ENCODE results near the gene PLA2G2D.

The PLA2G2D gene

DNA sequence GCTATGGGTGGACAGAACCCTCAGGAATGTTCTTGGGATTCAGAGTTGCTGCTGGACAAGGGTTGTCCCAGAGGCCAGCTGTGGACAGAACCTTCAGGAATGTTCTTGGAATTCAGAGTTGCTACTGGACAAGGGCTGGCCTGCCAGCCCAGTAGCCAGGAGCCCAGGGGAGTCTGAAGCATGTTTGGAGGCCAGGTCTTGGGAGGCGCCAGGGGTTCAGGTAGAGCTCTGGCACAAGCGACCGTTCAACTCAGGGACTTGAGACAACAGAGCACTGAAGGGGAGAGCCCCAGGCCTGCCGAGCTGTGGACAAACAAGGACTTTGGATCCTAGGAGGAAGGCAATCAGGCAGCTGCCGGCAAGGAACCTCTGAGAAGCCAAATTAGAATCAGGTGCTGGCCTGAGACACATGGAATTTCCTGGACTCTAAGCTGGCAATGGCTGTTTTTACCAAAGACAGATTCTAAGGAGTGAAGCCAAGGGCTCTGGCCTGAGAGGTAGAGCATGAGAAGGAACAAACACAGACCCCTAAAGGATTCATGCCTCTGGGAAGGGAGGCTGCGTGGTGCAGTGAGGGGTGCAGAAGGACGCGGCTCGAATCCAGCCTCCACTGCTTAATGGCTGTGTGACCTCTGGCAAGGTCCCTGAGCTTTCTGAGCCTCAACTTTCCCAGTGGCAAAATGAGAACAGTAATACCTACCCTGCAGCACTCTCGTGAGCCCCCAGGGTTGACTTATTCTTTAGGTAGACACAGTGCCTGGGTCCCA, 36.0 kb downstream of the PLA2G2D start:
- DNase-seq: no peak

DNA sequence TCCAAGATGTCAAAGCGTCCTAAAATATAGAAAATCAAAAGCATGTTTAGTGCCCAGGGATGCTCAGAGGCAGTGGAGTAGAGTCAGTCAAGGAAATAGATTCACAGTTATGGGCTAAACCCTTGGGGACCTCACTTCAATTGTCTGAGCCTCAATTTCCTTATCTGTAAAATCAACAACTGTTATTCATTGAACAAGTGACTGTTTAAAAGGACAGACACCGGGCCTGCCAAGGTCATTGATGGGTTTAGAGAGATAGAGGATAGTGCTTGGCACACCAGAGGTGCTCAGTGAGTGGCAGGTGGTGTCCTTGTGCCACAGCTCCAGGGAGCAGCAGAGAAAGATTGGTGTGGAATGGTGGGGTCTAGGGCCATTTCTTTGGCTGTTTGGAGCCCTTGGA, 36.6 kb downstream of the PLA2G2D start:
- DNase-seq: no peak

DNA sequence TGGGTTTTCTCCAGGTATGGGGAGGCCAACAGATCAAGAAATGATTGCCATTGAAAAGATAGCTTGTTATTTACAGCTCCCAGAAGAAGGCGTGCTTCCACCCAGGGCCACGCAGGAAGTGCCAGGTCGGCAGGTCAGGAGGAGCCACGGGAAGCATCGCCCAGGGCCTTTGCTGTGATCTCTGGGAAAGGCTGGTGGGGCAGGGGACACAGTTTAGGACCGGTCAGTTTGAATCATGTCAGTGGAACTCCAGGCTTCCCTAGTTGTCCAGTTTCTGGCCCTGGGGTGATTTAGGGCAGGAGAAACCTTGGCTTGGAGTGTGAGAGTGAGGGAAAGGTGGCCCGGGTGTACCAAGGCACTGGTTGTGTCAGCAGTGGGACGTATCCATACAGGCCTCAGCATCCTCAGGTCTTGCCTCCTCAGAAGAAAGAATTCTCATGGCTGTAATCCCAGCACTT, 38.0 kb downstream of the PLA2G2D start:
- DNase-seq: no peak

DNA sequence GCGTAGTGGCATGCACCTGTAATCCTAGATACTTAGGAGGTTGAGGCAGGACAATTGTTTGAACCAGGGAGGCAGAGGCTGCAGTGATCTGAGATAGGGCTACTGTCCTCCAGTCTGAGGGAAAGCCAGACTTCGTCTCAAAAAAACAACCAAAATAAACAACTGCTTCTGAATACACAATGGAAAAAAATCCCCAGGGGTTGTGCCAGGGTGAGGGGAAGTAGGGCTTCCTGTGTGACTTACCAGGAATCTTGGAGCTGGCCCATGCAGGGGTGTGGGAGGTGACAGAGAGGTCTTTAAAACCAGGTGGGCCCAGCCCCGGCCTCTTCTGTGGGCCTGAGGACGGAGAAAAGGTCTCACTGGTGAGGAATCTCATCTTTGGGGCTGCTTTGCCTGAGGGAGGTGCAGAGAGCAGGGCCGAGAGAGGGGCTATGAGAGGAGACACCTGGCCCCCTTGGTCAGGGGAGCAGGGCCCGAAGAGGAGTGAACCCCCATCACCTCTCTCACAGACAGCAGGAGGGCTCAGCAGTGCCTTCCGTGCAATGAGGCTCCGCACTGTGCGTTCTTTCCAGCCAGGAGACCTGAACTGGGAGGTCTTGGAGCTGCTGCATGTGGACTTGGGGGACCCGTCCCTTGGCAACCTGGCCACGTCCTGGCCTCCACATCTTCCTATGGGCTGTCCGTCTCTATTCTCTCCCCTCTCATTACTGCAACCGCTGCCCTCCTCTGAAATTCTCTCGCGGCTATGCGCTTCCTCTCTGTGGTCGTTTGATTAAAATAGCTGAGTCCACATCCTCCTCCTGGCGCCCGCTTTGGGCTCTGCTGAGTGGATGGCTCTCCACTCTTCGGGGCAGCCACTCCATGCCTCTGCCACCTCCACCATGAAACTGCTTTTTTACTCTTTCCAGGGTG, 38.6 kb downstream of the PLA2G2D start:
- no peak for DNase-seq

DNA sequence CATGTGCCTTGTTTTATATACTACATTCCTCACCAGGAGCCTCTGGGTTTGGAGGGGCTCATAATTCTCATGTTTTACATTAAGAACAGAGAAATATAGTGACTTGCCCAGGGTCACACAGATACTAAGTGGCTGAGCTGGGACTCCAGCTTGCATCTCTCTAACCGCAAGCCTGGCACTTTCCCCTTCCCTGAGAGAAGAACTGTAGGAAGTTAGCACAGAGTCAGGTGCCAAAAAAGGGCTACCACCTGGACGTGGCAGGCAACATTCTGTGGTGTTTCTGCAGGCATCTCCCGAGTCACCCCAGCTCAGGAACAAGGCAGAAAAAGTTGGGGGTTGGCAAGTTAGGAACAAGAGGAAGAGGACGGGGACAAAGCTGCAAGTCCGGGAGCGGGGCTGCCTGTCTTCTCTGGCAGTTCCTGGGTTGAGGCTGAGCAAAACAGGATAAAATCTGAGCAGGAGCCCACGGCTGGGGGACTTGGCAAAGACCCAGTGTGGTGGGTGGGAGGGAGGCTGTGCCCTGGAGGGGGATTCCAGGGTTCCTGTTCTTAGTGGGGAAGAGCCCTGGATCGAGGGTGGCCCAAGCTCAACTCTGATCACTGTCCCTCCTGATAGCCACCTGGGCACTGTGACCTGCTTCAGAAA, 39.6 kb downstream of the PLA2G2D start:
- DNase-seq: no peak

DNA sequence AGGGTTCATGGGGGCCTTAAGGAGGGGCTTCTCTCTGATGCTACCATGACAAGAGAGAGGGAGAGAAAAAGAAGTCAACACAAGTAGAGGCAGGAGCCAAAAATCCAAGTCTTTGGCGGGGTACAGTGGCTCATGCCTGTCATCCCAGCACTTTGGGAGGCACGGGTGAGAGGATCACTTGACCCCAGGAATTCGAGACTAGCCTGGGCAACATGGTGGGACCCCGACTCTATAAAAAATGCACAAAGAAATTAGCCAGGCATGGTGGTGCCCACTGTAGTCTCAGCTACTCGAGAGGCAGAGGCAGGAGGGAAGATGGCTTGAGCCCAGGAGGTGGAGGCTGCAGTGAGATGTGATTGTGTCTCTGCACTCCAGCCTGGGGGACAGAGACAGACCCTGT, 40.6 kb downstream of the PLA2G2D start:
- DNase-seq: no peak

DNA sequence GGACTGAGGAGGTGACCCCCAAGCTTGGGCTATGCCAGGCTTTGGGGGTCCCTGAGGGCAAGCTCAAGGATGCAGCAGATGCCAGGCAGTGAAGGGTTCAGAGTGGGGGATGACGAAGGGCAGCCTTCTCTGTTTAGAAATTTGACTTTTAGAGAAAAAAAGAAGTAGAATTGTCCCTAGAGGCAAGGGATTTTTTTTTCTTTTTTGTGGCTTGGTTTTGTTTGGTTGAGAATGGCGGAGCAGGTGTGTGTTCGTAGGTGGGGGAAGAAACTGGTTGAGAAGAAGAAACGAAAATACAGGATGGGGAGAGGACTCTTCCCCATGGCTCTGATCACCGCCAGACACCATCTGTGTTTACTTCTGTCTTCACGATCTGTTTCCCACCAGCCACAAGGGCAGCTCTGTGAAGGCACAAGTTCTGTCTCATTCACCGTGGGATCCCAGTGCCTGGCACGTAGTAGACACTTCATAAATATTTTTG, 41.1 kb downstream of the PLA2G2D start:
- DNase-seq: no peak

DNA sequence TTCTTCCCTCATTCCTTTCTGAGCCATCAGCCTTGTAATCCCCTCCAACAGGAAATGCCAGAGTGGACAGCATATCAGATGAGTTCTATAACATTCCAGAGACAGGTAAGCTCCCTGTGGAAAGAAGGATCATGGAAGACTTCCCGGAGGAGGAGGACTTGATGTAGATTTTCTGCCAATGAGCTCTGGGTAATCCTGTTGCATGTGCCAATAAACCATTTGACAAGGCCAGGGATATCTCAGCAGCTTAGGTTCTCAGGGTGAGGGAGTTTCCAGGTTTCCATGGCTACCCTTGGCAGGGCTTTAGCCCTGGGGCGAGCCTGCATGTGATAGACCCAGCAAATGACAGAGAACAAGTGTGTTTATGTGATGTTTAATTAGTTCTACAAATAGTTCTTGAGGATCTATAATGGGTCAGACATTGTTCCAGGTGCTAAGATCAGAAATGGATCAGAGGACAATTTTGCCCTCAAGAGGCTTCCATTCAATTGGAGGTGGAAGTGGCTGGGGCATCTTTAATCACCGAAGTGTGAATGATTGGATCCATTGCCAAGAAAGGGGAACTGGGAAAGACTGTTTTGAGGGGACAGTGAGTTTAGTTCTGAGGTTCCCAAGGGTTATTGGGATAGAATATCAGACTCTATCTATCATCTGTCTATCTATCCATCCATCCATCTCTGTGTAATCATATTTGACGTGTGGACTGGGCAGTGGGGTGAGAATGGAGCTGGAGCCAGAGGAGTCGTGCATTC, 42.5 kb downstream of the PLA2G2D start:
- no peak for DNase-seq

DNA sequence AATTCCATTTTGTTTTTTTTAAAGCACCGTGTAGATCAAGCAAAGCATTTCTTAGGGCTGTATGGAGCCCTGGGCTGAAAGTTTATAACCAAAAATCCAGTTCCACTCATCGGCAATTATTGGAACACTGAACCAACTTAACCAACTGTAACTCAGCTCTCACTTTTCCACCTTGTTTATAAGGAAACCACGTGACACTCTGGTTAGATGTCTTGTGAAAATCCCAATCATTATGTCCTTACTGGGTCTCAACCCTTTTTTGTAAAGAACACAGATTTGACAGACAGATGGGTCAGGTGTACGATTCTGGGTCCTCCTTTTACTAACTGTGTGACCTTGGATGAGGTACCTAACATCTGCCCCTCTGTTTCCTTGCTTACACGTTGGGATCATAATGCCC, 43.1 kb downstream of the PLA2G2D start:
- no peak for DNase-seq

DNA sequence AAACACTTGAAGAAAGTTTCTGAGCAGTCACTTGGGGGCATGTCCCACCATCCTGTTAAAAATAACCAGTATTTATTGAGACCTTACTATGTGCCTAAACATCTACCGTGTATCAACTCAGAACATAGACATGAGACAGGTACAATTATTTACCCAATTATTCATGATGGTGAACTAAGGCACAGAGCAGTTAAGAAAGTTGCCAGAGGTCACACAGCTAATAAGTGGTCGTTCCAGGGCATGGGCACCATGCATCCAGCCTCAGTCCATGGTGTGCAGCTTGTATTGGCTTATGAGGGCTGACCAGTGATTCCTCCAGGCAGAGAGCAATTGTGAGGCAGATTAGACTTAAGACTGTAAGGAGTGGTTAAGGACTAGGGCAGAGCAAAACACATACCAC, 44.0 kb downstream of the PLA2G2D start:
- DNase-seq: no peak

DNA sequence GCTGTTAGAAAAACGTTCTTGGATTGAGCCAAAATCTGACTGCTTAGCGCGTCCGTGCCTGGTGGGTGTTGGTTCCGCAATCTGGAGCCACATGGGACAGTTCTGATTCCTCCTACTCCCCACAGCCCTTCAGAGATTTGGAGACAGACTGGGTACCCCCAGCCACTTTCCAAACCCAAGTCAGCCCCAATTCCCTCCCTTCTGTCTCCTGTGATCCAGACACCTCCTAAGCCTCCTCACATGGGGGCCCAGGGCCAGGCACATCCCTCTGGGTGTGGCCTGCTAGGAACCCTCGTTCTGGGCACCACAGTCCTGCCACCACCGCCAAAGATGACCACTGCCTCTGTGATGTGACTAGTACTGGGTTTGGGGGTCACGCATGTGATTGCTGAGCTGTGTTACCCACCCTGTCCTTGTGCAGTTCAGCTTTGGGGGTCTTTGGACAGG, 44.6 kb downstream of the PLA2G2D start:
- no peak for DNase-seq

DNA sequence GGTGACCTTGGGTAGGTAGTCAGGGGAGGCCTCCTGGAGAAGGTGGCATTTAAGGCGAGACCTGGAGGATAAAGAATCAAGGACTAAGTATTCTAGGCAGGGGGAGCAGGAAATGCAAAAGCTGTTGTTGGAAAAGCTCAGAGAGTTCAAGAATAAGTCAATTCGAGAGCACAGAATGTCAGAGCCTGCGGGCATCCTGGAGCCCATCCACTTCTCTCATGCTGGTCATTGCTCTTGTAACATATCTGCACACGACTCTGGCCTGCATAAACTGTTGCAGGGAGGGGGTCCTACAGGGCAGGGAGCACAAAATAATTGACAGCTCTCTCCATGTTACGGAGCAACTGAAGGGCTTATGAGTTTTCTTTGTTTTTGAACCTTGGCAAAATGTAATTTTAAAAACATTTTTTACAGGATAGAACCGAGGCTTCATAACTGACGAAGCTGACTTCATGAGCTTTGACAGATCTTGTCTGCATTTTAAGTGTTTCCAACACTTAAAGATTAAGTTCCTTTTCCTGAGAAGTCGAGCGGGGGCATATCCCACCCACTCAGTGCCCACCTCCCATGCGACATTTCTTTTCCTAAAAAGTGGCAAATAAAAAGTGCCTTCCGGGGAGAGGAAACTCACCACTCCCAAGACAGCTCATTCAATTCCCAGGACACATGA, 45.1 kb downstream of the PLA2G2D start:
- no peak for DNase-seq

DNA sequence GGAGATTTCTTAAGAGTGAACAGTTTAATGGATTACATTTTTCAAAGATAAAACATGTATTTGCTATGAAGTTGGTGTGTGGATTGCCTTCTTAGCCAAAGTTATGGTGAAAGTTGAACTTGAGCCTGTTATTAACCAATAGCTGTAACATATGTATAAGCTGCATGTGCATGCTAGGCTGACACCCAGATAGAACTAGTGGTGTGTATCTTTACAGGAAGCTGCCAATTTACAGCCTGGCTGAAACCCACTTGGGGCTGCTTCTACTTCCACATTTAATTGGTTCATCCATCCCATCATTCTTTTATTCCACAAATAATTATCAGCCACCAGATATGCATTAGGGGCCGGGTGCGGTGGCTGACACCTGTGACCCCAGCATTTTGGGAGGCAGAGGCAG, 46.1 kb downstream of the PLA2G2D start:
- DNase-seq: no peak

DNA sequence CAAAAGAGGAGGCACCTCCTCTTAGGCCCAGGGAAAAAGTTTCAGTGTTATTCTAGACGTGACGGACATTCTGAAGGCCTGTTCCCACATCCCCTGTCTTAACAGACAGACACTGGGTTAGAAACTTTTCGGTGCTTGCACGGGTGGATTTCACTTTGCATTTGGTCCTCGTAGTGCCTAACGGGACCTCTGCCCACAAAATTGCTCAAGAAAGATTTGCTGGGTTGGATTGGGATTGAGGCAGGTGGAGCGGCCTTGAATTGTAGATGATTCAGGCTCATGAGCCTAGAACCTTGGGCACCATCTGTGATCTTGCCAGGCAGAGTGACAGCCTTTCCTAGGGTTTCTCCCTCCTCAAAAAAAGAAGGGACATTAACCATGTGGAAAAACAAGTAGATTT, 46.6 kb downstream of the PLA2G2D start:
- no peak for DNase-seq

DNA sequence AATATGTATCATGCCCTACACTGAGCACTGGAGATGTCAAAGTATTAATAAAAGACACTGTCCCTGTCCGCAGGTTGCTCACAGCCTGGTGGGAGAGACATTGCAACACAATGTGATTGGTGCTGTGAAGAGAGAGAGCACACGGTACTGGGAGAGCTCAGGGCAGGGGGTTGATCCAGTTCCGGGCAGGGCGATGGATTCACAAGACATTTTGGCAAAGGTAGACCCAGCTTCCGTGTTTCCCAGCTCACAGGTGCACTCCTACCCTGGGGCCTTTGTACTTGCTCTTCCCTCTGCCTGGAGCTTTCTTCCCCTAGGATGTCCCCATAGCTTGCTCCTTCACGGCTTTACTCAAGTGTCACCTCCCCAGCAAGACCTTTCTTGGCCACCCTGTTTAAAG, 47.9 kb downstream of the PLA2G2D start:
- no peak for DNase-seq

DNA sequence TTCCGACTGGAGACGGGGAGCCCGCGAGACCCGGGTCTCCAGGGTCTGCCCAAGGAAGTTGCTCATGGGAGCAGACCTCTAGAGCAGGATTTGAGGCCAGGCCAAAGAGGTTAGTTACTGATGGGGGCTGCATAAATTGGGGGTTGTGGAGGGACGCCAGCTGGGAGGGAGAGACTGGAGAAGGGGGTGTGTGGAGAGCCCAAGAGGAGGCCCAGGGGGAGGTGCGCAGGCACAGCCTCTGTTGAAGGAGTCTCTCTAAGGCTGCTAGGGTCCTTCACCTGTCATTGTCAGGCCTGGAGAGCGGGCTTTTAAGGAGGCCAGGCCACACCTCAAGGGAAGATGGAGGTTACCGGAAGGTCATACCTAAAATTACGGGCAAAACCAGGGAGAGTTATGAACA, 49.0 kb downstream of the PLA2G2D start:
- no peak for DNase-seq

DNA sequence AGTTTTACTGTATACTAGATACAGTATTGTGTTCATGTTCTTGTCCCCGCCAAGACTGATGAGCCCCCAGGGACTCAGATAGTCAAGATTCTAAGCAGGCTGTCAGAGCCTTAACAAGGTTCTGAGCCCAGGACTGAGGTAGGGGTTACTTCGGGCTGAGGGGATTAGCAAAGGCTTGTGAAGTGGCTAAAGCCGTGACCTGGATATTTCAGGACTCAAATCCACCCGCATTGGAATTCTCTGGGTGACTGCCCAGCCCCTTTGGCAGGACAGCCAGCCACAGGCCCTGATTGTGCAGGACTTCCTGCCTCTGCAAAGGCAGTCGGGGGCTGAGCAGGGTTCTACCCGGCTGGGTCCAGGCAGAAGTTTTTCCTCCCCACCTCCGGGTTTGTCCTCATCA, 49.5 kb downstream of the PLA2G2D start, which contains the start of gene PLA2G5:
Gene PLA2G5, plus strand, starts transcription at position 321 of the 400 bp plus-strand sequence. CDS start 14,637 bp downstream, outside the sequence.
- no peak for DNase-seq

DNA sequence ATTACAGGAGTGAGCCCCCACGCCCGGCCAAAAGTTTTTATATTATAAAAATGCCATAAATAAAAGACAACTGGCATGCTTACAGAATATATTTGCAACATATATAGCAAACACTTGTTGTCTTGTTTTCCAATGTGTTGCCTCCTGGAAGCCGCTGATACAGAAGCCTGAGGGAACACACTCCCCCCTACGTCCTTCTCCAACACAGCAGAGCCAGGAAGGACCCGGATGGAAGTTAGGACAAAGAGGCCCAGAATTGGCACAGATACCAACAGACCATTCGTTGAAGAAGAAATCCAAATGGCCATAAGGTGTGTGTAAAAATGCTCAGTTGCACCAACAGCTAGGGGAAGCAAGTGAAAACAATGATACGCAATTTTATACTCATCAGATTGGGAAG, 50.6 kb downstream of the PLA2G2D start:
- DNase-seq: no peak

DNA sequence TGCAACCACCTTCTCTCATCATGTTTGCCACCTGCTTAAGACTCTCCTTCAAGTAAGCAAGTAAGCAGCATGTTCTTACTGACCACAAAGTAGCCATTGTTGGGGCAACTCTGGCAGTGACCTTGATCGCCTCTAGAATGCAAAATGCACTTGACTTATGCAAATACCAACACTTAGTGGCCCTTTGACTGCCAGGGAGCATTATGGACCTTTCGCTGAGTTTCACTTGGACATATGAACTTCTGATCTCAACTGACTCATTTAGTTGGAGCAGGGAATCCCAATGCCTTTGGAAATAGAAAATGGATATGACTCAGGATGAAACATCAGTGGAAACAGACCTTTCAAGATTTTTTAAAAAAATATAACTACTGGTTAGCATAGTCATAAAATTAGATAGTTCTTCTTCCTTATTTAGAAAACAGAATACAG, 55.5 kb downstream of the PLA2G2D start:
- DNase-seq: no peak

Data from NK-92 treated with Interleukin-12 subunit alpha and Interleukin-12 subunit beta, amount 100 ng/mL, for 24 hours (cell line).